B cell (primary cell): ENCODE measurements around the gene ABCF1. TPM values are rescaled to one million over a fixed set of nuclear protein-coding genes. Genes with fewer than 3 reads are reported as not detected.

ENCODE experiments used
- ATAC-seq: fragments of 200-7000 bp; cut with Tn5 transposase; one replicate; pipeline ENCODE4 v1.10.0; 2021; ENCODE audit warnings: low read depth, mild to moderate bottlenecking, moderate number of reproducible peaks, moderate library complexity
- CTCF ChIA-PET: fragments of 350-600 bp; sonication (Branson Sonifier 250); formaldehyde crosslinking; loops from one replicate; lab custom pipeline; 2021; ENCODE audit warnings: antibody characterized with exemption, inconsistent platforms; lab: Charles Lee
- POLR2A ChIA-PET: fragments of 350-600 bp; sonication (Branson Sonifier 250); formaldehyde crosslinking; loops from one replicate; lab custom pipeline; 2021; ENCODE audit warnings: antibody characterized with exemption; lab: Charles Lee
- DNase-seq: peaks from one replicate; pipeline ENCODE4 v3.0.0; 2013
- H2AFZ ChIP-seq: 2 replicates; pipeline ENCODE4 v1.6.1; 2012; ENCODE audit warnings: mild to moderate bottlenecking, low read depth, low read length; ENCODE audit not compliant: insufficient read depth, poor library complexity, severe bottlenecking
- H3K27ac ChIP-seq, 2 donors: 1 replicate in 1 of 2; 2 replicates in 1 of 2; pipeline ENCODE4 v1.5.1; 2012 to 2013; ENCODE audit warnings: low read length in 2 of 2, mild to moderate bottlenecking in 2 of 2, moderate library complexity in 1 of 2
- H3K27me3 ChIP-seq, 4 experiments: fragments of 200-600 bp in 1 of 4; sonication (generic) in 1 of 4; replicated peaks in 1 of 4; 1 replicate in 2 of 4; 2 replicates in 2 of 4; pipeline versions ENCODE4 v1.6.1 to v1.7.0; 2013 to 2016; ENCODE audit warnings: low read length in 3 of 4, mild to moderate bottlenecking in 2 of 4, mixed read lengths in 1 of 4, moderate library complexity in 1 of 4; ENCODE audit not compliant: insufficient read depth in 4 of 4, control insufficient read depth in 3 of 4; ENCODE audit errors: control extremely low read depth in 1 of 4
- H3K36me3 ChIP-seq, 2 experiments: replicated peaks in 1 of 2; 1 replicate in 1 of 2; 2 replicates in 1 of 2; pipeline versions ENCODE4 v1.6.1 to v1.7.1; 2013; ENCODE audit warnings: low read length in 1 of 2; ENCODE audit not compliant: insufficient read depth in 2 of 2, control insufficient read depth in 1 of 2; ENCODE audit errors: control extremely low read depth in 1 of 2, extremely low read depth in 1 of 2
- H3K4me1 ChIP-seq, 2 donors: fragments of 200-600 bp in 1 of 2; sonication (generic) in 1 of 2; 1 replicate in 1 of 2; 2 replicates in 1 of 2; pipeline versions ENCODE4 v1.5.1 to v1.6.1; 2013 to 2017; ENCODE audit warnings: low read length in 2 of 2; ENCODE audit not compliant: control insufficient read depth in 2 of 2, insufficient read depth in 2 of 2
- H3K4me2 ChIP-seq: replicated peaks from 2 replicates; pipeline ENCODE3; 2012; ENCODE audit warnings: mild to moderate bottlenecking, low read depth, low read length; ENCODE audit not compliant: poor library complexity, severe bottlenecking
- H3K4me3 ChIP-seq, 5 experiments: fragments of 200-600 bp in 1 of 5; sonication (generic) in 1 of 5; 1 replicate in 3 of 5; 2 replicates in 2 of 5; pipeline versions ENCODE4 v1.5.1 to v1.7.0; 2011 to 2016; ENCODE audit warnings: low read length in 4 of 5, mild to moderate bottlenecking in 4 of 5, low read depth in 2 of 5, control low read depth in 1 of 5, moderate library complexity in 1 of 5; ENCODE audit not compliant: insufficient read depth in 1 of 5; ENCODE audit errors: control extremely low read depth in 1 of 5, extremely low read depth in 1 of 5
- H3K79me2 ChIP-seq: fragments of 200-600 bp; sonication (generic); one replicate; pipeline ENCODE4 v1.6.0; 2016; ENCODE audit warnings: low read length; ENCODE audit not compliant: control insufficient read depth, insufficient read depth
- H3K9ac ChIP-seq: fragments of 200-600 bp; sonication (generic); 2 replicates; pipeline ENCODE4 v1.6.1; 2017; ENCODE audit warnings: mild to moderate bottlenecking, low read length, moderate library complexity
- H3K9me3 ChIP-seq, 3 donors: one replicate each; pipeline versions ENCODE4 v1.6.1 to v1.7.1; 2013; ENCODE audit warnings: low read length in 2 of 3; ENCODE audit not compliant: control insufficient read depth in 2 of 3, insufficient read depth in 1 of 3; ENCODE audit errors: control extremely low read depth in 1 of 3
- H4K20me1 ChIP-seq: 2 replicates; pipeline ENCODE4 v1.6.0; 2012; ENCODE audit warnings: mild to moderate bottlenecking, low read length; ENCODE audit not compliant: insufficient read depth, control insufficient read depth, poor library complexity, severe bottlenecking
- H3K27ac Mint-ChIP-seq: one replicate; pipeline ENCODE4 v1.8.0; 2021; ENCODE audit warnings: mixed read lengths
- H3K27me3 Mint-ChIP-seq: one replicate; pipeline ENCODE4 v1.8.0; 2021; ENCODE audit warnings: mixed read lengths
- H3K4me1 Mint-ChIP-seq: one replicate; pipeline ENCODE4 v1.8.0; 2021; ENCODE audit warnings: mixed read lengths
- H3K4me3 Mint-ChIP-seq: one replicate; pipeline ENCODE4 v1.8.0; 2021; ENCODE audit warnings: mixed read lengths
- H3K9me3 Mint-ChIP-seq: one replicate; pipeline ENCODE4 v1.8.0; 2022; ENCODE audit warnings: mixed read lengths; ENCODE audit not compliant: insufficient read depth
- CTCF ChIP-seq: fragments of 200-600 bp; IDR thresholded peaks from one replicate; pipeline ENCODE4 v1.8.0; 2022; ENCODE audit warnings: antibody characterized with exemption, mild to moderate bottlenecking
- EZH2 ChIP-seq: IDR thresholded peaks from 2 replicates; pipeline ENCODE4 v1.6.1; 2012; ENCODE audit warnings: borderline replicate concordance, low read depth, mild to moderate bottlenecking, moderate library complexity, low read length; ENCODE audit not compliant: insufficient read depth, poor library complexity, severe bottlenecking
- WGBS: methylation state at CpG from one replicate; pipeline ENCODE4 v1.1.5; 2013; ENCODE audit warnings: missing lambda C conversion rate; ENCODE audit not compliant: insufficient coverage; 5-methylcytosine and 5-hydroxymethylcytosine counted together
- intact Hi-C: fragments of 100-400 bp; cut with micrococcal nuclease; formaldehyde crosslinking; loops from one replicate; pipeline ENCODE4 v1.10.0; 2022
- polyA plus RNA-seq: library from polyadenylated mRNA; depleted of rRNA; stranded (reverse); fragments of >200 nt; gene quantifications from 2 replicates; pipeline ENCODE4 v1.2.3, GENCODE V29; 2012
- total RNA-seq, 2 donors: library from RNA; stranded (reverse); fragments of 120-200 nt in 1 of 2; gene quantifications; 1 replicate in 1 of 2; 2 replicates in 1 of 2; pipeline versions ENCODE4 v1.2.3 to v1.2.4, GENCODE V29; 2013 to 2022

Gene ABCF1
- total and polyA plus RNA-seq, 2 donors (not counting 1 experiment from before 2014, with no cell fraction given) = 22.8 to 60.9 TPM

- H3K9me3 ChIP-seq = no peaks in the 10 kb centered on the region
- no peak overlapping the region for H3K4me3 ChIP-seq
- Mint-ChIP-seq H3K4me3 (no peak overlapping the region), H3K27me3 (no peaks in the 10 kb centered on the region), H3K27ac (no peak overlapping the region), H3K9me3 (no peaks in the 10 kb centered on the region), H3K4me1 (peaks cover 6% of the 10 kb centered on the region)
- H3K36me3 ChIP-seq = peaks cover 5 to 48% of the 10 kb centered on the region in 2 experiments
- H3K27me3 ChIP-seq = no peaks in the 10 kb centered on the region
- H3K27ac ChIP-seq = peak overlapping the region in 1 of 2 donors; percentile 53
- H3K4me2 ChIP-seq = no peak overlapping the region
- ATAC-seq (no peak), DNase-seq (no peak)
- 96% methylated on average over 11 of the region's 13 CpGs for WGBS
- no peak overlapping the region for H2AFZ ChIP-seq
- intact Hi-C loops = no loop called here
- no peak overlapping the region for H3K9ac ChIP-seq
- ChIA-PET CTCF (interaction anchor here (1.6 to 12.2 kb wide), 5 partner anchors 12 to 123 kb away, joined by 3 to 295 read pairs (median 24); no protein-coding TSS in a partner anchor), POLR2A (interaction anchor here (0.5 to 0.6 kb wide), 3 partner anchors 9 to 137 kb away, joined by 3 to 5 read pairs (median 4); no protein-coding TSS in a partner anchor)
- TF ChIP-seq CTCF = no peak
- no peak for TF ChIP-seq EZH2
- H3K4me1 ChIP-seq = peaks cover 0 to 6% of the 10 kb centered on the region in 2 donors
- H4K20me1 ChIP-seq = peaks cover 26% of the 10 kb centered on the region
- H3K79me2 ChIP-seq = peaks cover under 1% of the 10 kb centered on the region
These were observed 28.5 kb downstream of the ABCF1 start for GRCh38 chr6:30599625-30600324.

GRCh38 chr6:30600451-30600961, 29.3 kb downstream of the ABCF1 start:
- H3K4me1 Mint-ChIP-seq = peaks cover 6% of the 10 kb centered on the region
- H3K9ac ChIP-seq = no peak overlapping the region
- peaks cover 0 to 6% of the 10 kb centered on the region in 2 donors for H3K4me1 ChIP-seq
- no peak overlapping the region for H3K27ac Mint-ChIP-seq
- no peak overlapping the region for H3K4me3 Mint-ChIP-seq
- no peaks in the 10 kb centered on the region for H3K9me3 Mint-ChIP-seq
- H3K27me3 Mint-ChIP-seq = no peaks in the 10 kb centered on the region
- no peak overlapping the region for H3K4me2 ChIP-seq
- no peak for DNase-seq
- no peak for ATAC-seq
- ChIA-PET CTCF (interaction anchor here (1.4 to 12.2 kb wide), 7 partner anchors 9 to 123 kb away, joined by 3 to 295 read pairs (median 7); no protein-coding TSS in a partner anchor), POLR2A (interaction anchor here (1.1 kb wide), 1 partner anchor 14 kb away, joined by 5 read pairs; no protein-coding TSS in a partner anchor)
- no peak overlapping the region for H2AFZ ChIP-seq
- peaks cover 3 to 53% of the 10 kb centered on the region in 2 experiments for H3K36me3 ChIP-seq
- intact Hi-C loops = no loop called here
- no peaks in the 10 kb centered on the region for H3K9me3 ChIP-seq
- WGBS = 94% methylated on average over 10 of the region's 10 CpGs
- TF ChIP-seq EZH2 (no peak), CTCF (no peak)
- no peaks in the 10 kb centered on the region for H3K27me3 ChIP-seq
- no peak overlapping the region for H3K27ac ChIP-seq
- peaks cover 32% of the 10 kb centered on the region for H4K20me1 ChIP-seq
- H3K4me3 ChIP-seq = no peak overlapping the region
- peaks cover 6% of the 10 kb centered on the region for H3K79me2 ChIP-seq
